Stimulated activated CD8-positive, alpha-beta memory T cell treated with anti-CD3 and anti-CD28 coated beads, Interleukin-15, amount 100 ng/mL, for 24 hours (primary cell): ENCODE data around the gene KRT13.

Experiments
- DNase-seq: peaks from one replicate; pipeline ENCODE4 v3.0.0-alpha.2; 2020; ENCODE audit warnings: low read depth

Gene KRT13

DNA sequence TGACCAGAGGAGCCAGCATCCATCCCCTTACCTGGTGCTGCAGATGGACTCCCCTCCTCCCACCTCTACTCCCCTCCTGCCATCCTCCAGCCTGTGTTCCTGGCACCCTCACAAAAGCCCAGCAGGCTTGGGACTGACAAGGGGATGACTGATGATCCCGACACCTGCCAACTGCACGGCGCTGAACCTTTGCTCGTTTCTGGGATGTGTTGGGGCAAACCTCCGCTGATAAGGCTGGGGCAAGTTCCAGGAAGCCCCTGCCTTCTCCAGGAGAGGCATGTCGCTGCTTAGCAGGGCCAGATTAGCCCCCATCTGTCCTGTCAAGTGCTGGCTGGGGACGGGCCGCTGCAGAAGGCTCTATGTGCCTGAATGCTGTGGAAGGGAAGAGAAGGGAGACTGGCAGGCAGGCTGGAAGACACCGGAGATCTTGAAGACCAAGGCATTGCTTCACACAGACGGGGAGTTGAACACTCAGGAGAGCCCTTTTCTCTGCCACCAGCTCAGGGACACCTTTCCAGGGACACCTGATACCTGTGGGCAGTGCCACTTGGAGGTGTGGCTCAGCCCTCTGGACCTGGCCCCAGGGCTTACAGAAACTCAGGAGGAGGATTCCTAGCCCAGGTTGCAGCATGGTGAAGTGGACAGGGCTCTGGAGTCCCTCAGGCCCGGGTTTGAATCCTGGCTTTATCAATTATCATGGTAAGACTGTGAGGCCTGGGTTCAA lies 14.3 kb upstream of the KRT13 start:
- DNase-seq, result no peak

DNA sequence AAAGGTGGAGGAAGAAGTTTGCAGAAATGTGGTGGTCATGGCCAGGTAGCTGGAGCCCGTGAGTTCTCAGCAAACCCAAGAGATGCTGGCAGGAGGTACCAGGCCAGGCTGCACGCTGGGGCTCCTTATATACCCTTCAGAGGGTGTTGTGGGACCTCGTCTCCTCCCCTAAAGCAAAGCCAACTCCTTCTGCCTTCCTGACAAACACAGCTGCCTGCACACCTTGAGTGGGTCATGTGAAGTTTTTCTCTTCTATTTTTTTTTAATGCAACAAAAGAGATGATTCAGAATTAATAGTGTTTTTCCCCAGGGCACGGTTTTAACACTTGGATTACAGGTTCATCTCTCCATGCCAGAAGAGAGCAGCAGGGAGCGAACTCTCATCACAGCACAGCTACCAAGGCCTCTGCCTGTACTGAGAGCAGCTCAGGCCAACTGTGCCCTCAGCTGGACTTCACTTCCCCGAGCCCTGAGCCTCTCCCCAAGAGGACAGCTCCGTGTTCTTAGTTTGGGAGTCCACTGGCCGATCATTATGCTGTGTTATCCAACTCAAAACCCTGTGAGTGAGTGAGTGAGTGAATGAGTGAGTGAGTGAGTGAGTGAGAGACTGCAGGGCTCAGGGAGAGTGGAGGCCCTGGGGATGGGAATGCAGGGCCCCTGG lies 13.5 kb upstream of the KRT13 start, which contains the start of gene KRT15:
Gene KRT15 (minus strand): TSS at position 102 of the 661 bp plus-strand sequence. CDS start 63 bp downstream, at position 39.
- no peak for DNase-seq

GRCh38 chr17:41518031-41518430 lies 12.6 kb upstream of the KRT13 start:
- no peak for DNase-seq

DNA sequence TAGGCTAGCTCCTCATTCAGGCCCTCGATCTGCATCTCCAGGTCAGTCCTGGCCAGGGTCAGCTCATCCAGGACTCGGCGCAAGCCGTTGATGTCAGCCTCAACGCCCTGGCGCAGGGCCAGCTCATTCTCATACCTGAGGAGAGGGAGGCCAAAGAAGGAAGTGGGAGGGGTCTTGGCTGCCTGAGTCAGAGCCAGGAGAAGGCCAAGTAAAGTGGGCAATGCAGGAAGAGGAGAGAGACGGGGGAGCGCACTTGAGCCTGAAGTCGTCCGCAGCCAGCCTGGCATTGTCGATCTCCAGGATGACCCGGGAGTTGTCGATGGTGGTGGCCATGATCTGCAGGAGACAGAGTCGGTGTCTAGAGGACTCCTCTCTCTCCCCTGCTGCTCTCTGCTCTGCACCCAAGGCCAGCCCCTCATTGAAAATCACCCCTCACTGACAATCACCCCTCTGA lies 11.4 kb upstream of the KRT13 start:
- DNase-seq, result no peak

DNA sequence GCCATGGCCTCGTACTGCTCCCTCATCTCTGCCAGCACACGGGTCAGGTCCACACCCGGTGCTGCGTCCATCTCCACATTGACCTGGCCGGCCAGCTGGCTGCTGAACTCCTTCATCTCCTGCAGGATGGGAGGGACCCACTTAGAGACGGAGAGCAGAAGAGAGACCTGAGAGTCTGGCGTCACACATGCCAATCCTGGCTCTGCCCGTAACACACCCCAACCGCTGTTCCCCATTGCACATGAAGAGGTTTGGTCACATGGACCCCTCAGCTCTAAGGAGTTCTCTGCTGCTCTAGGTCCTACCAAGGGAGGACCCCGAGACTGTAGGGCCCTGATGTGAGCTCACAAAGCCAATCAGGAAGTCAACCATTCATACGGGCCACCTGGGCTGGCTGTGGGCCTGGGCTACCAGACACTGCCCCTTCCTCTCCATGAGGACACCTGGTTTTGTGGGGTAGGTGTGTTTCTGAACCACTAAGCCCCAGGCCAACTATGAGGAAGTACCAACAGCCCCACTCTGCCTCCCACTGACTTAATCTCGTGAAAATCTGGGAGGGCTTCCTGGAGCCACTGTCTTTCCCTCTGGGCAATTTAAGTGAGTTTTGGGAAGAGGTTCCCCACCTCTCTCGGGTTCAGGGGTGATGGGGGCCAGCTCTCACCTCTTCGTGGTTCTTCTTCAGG lies 10.9 kb upstream of the KRT13 start:
- DNase-seq, result no peak

DNA sequence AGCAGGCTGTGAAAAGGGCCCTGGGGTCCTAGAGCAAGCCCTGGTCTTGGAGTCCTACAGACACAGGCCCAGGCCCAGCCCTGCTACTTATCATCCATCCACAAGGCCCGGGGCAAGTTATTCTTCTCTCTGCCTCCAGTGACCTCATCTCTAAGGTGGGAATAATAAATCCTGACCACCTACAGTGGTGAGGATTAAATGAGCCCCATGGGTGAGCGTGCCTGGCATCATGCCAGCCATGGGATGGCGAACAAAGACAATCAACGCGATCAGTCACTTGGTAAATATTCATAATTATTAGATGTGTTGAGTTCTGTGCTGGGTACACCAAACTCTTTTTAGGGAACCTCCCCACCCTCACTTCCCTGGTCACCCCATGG lies 7.7 kb upstream of the KRT13 start:
- DNase-seq, result no peak

DNA sequence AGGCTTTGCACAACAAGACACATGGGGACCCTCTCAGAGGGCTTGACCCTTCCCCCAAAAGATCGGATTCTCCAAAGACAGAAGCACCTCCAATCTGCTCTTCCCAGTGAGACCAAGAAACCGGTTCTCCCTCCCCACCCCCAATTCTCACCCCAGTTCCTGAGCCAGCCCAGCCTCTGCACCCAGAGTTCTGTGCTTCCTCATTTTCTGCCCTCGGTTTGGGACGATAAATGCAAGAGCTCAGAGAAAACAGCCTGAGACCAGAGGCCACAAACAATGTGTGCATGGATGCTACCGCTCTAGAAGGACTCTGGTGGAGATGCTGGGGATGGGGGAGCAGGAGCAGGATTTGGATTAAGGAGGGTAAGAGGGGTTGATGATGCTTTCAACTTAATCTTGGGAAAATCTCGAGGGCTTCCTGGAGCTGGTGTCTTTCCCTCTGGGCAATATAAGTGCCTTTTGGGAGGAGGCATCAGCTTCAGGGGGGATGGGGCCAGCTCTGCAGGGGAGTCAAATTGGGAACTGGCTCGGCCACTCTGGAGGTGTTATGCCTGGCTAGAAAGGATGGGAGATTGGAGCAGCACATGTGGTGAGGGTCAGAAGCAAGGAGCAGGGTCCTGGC lies 7.2 kb upstream of the KRT13 start:
- DNase-seq, result no peak

GRCh38 chr17:41511716-41512115 lies 6.3 kb upstream of the KRT13 start:
- DNase-seq, result no peak

- DNase-seq, result no peak
These were observed 5.7 kb upstream of the KRT13 start for GRCh38 chr17:41511116-41511515.

- DNase-seq, result no peak
These were observed 5.0 kb upstream of the KRT13 start for GRCh38 chr17:41510251-41511065.

DNA sequence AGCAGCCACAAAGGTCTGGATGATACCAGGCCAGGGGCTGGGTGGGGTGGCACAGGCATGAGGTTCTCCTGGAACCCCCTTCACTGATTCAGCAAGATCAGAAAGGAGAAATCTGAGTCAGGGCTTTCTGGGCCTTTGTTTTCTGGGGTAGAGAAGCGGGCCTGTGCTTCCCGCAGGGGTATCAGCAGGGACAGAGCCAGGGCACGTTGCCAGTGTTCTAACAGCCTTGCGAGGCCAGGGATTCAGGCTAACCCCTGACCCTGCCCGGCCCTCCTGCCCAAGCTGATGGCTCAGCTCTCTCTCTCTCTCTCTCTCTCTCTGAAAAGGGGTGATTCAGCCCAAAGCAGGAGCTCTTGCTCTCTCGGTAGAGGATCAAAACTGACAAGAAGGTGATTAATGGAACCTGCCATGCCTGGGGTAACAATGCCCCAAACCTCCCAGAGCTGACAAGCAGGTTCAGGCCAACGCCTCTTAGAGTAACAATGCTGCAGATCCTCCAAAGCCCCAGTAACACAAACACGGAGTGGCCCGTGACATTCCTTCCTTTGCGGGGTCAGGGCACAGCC lies 2.0 kb upstream of the KRT13 start:
- no peak for DNase-seq

- no peak for DNase-seq
These were observed 676 bp upstream of the KRT13 start for GRCh38 chr17:41505809-41506767.

DNA sequence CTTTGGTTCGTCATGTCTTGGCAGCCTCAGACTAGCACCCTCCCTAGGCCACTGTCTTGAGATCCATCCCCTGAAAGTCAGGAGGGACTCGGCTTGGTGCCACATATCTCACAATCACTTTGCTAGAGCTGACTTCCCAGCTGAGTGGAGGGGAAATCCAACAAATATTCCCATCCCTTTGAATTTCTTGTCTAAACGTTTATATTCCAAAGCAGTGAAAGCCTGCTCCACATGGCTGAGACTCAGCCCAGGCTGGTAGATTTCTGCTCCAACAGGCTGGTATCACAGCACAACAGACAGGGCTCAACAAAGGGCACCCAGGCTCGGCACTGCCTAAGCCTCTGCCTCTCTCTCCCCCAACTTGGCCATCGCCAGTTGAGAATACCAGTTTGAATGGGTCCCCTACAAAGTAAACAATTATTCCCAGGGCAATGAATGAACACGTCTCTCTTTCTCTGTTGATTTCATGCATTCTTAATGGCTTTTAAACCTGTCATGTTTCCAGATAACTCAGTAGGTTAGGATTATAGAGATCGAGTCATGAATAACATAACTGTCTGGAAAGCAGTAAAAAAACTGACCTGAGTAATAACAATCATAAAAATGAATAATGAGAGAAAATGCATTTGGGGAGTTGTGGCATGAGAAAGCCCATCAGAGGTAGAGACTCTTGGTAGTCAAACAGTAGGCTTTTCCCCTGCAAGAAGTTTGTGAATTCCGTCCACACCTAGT lies 1.0 kb downstream of the KRT13 start:
- no peak for DNase-seq

- no peak for DNase-seq
These were observed 2.2 kb downstream of the KRT13 start for GRCh38 chr17:41503202-41503601.

DNA sequence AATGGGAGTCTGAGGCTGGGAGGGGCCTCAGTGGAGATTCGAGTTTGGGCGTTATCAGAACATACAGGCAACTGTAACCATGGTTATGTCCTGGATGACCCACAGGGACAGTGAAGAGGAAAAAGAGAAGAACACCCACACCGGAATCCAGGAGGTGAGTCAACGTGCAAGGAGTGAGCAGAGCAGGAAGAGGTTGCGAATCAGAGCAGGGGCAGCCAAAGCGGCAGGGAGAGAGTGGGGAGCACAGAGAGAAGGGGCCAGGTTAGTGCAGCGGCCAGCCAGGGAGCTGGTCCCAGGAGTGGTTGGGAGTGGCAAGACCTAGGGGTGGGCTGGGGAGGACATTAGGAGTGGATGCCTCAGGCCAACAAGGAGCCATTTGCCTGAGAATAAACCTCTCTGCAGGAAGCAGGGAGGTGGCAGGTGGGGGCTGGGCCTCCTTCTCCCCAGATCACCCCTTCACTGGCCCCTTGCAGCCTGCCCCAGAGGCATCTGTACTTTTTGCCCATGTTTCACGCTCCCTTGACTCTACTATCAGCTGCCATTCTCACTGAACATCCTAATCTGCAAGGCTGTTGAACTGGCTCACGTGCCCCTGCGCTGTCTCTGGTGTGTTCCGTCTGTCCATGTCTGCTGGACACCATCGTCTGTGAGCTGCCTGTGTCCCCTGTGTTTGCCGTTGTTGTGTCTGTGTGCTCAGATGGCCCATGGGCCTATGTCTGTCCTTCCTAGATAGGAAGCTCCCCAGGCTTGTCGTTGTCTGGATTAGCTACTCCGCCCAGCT lies 5.1 kb downstream of the KRT13 start:
- no peak for DNase-seq

- no peak for DNase-seq
These were observed 5.7 kb downstream of the KRT13 start for GRCh38 chr17:41499714-41500113.

- no peak for DNase-seq
These were observed 7.1 kb downstream of the KRT13 start for GRCh38 chr17:41498276-41498675.

- peak; percentile 17 for DNase-seq
These were observed 8.5 kb downstream of the KRT13 start for GRCh38 chr17:41496803-41497484.
